ENCODE measurements around the gene ACAP1.

DNA sequence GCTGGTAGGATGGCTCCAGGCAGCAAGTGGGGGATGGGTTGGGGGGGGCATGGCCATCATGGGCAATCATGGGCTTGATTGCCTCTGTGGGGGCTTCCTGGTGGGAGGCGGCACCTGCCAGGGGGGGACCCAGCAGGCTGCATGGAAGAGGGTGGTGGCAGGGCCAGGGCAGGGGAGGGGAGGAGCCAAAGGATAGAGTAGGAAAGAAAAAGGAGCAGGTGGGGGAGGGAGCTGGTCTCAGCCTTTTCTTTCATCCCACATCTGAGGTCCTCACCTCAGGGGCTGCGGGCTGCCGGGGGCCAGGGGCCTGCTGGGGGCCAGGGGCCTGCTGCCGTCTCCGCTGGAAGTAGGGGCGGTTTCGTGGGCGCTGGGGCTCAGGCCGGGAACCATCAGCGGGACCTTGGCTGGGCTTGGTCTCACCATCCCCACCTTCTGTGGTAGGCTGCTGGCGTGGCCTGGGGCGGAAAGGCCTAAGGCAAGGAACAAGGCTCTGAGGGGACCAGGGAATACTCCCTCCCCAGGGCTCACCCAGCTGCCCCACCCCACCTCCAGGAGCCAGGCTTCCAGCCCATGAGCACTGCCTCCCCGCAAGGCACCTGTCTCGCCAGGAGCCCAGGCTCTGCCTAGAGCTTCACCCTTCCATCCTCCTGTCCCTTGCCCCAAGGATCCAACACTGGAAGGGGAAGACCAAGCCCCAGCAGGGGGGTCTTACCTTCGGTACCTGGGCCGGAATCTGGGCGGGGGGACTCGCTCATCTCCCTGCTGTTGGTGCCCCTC lies 46.9 kb upstream of the ACAP1 start:
- TF ChIP-seq, protein P1, sequence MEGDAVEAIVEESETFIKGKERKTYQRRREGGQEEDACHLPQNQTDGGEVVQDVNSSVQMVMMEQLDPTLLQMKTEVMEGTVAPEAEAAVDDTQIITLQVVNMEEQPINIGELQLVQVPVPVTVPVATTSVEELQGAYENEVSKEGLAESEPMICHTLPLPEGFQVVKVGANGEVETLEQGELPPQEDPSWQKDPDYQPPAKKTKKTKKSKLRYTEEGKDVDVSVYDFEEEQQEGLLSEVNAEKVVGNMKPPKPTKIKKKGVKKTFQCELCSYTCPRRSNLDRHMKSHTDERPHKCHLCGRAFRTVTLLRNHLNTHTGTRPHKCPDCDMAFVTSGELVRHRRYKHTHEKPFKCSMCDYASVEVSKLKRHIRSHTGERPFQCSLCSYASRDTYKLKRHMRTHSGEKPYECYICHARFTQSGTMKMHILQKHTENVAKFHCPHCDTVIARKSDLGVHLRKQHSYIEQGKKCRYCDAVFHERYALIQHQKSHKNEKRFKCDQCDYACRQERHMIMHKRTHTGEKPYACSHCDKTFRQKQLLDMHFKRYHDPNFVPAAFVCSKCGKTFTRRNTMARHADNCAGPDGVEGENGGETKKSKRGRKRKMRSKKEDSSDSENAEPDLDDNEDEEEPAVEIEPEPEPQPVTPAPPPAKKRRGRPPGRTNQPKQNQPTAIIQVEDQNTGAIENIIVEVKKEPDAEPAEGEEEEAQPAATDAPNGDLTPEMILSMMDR (IDR thresholded peaks at IDR 0.05) = no peak
- no peak for TF ChIP-seq POLR2A (IDR thresholded peaks at IDR 0.05)
